DMS 273 (cell line): ENCODE data around the gene NRG3.

Experiments
- DNase-seq: peaks from one replicate; lab custom pipeline; 2025; ENCODE audit not compliant: unreplicated experiment; lab: John Stamatoyannopoulos, UW

Gene NRG3

GRCh38 chr10:81882011-81882410 is 7.0 kb downstream of the NRG3 start:
- no peak for DNase-seq

GRCh38 chr10:81884856-81885255 is 9.9 kb downstream of the NRG3 start:
- DNase-seq: no peak

- DNase-seq: no peak
Observed at GRCh38 chr10:81885491-81885890, 10.5 kb downstream of the NRG3 start.

GRCh38 chr10:81886939-81887338 is 11.9 kb downstream of the NRG3 start:
- DNase-seq: no peak

GRCh38 chr10:81889181-81889769 is 14.3 kb downstream of the NRG3 start:
- DNase-seq: no peak

- DNase-seq: no peak
Observed at GRCh38 chr10:81894616-81895015, 19.6 kb downstream of the NRG3 start.

GRCh38 chr10:81898518-81898917 is 23.5 kb downstream of the NRG3 start:
- no peak for DNase-seq

- no peak for DNase-seq
Observed at GRCh38 chr10:81900989-81901388, 26.0 kb downstream of the NRG3 start.

GRCh38 chr10:81903472-81903871 is 28.5 kb downstream of the NRG3 start:
- no peak for DNase-seq

- DNase-seq: no peak
Observed at GRCh38 chr10:81905161-81905560, 30.2 kb downstream of the NRG3 start.

GRCh38 chr10:81909453-81909852 is 34.5 kb downstream of the NRG3 start:
- no peak for DNase-seq

- no peak for DNase-seq
Observed at GRCh38 chr10:81911328-81911727, 36.3 kb downstream of the NRG3 start.

GRCh38 chr10:81914736-81915503 is 39.9 kb downstream of the NRG3 start:
- no peak for DNase-seq

GRCh38 chr10:81915504-81915897 is 40.5 kb downstream of the NRG3 start:
- no peak for DNase-seq

GRCh38 chr10:81917666-81918065 is 42.7 kb downstream of the NRG3 start:
- no peak for DNase-seq

GRCh38 chr10:81918766-81919165 is 43.8 kb downstream of the NRG3 start:
- no peak for DNase-seq

- peak; percentile 31 for DNase-seq
Observed at GRCh38 chr10:81920213-81920829, 45.3 kb downstream of the NRG3 start.

GRCh38 chr10:81928119-81928518 is 53.1 kb downstream of the NRG3 start:
- no peak for DNase-seq

GRCh38 chr10:81943583-81943982 is 68.6 kb downstream of the NRG3 start:
- DNase-seq: no peak

- DNase-seq: no peak
Observed at GRCh38 chr10:81944609-81945008, 69.6 kb downstream of the NRG3 start.

GRCh38 chr10:81949283-81949682 is 74.3 kb downstream of the NRG3 start:
- DNase-seq: no peak

GRCh38 chr10:81950358-81950757 is 75.4 kb downstream of the NRG3 start:
- no peak for DNase-seq
